ENCODE measurements around the gene AFG3L2. TPM values are rescaled to one million over a fixed set of nuclear protein-coding genes. Genes with fewer than 3 reads are reported as not detected.

Gene AFG3L2
- total and polyA plus RNA-seq, 9 of the 15 experiments (the other 6 are each of a cell fraction or from before 2014, with no cell fraction given): 24.1 to 109 (median 84.0) TPM

DNA sequence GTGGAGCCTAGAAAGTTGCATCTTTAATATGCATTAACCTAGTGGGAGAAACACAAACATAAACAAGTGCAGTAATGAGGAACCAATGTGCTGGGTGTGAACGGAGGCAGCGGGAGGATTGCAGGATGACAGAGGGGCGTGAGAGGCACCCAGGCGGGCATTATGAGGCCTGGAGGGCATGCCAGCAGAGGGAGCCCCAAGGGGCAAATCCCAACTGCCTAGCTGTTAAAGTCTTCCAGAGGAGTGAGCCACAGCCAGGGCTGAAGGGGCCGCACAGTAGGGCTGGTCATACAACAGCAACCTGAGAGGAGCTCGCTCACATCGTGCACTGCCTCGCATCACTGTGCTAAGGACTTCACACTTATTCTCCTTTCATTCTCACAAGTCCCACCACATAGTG, 17.4 kb upstream of the AFG3L2 start (continued):
- TF ChIP-seq, protein P1, sequence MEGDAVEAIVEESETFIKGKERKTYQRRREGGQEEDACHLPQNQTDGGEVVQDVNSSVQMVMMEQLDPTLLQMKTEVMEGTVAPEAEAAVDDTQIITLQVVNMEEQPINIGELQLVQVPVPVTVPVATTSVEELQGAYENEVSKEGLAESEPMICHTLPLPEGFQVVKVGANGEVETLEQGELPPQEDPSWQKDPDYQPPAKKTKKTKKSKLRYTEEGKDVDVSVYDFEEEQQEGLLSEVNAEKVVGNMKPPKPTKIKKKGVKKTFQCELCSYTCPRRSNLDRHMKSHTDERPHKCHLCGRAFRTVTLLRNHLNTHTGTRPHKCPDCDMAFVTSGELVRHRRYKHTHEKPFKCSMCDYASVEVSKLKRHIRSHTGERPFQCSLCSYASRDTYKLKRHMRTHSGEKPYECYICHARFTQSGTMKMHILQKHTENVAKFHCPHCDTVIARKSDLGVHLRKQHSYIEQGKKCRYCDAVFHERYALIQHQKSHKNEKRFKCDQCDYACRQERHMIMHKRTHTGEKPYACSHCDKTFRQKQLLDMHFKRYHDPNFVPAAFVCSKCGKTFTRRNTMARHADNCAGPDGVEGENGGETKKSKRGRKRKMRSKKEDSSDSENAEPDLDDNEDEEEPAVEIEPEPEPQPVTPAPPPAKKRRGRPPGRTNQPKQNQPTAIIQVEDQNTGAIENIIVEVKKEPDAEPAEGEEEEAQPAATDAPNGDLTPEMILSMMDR (IDR thresholded peaks at IDR 0.05 in 2 of 3, conservative IDR thresholded peaks at IDR 0.05 in 1 of 3; ENCODE audit: insufficient read depth in 2 of 3, low read depth in 1 of 3, low read length in 3 of 3): peak; percentile 34 to 40 (median 37); a peak in 4 of 6 replicates
- no peak for TF ChIP-seq FOXJ2 (tag; IDR thresholded peaks at IDR 0.05)
- TF ChIP-seq ZNF324 (CRISPR knock-in tag; IDR thresholded peaks at IDR 0.05): no peak
- peak; percentile 10 to 50; a peak in 2 of 4 replicates for TF ChIP-seq RAD21 (CRISPR knock-in tag; conservative IDR thresholded peaks at IDR 0.05 in 1 of 2, IDR thresholded peaks at IDR 0.05 in 1 of 2)
- no peak for TF ChIP-seq GABPB1 (CRISPR knock-in tag; IDR thresholded peaks at IDR 0.05)
- no peak for TF ChIP-seq LCOR (CRISPR knock-in tag; IDR thresholded peaks at IDR 0.05)
- TF ChIP-seq FOSL1 (tag; conservative IDR thresholded peaks at IDR 0.05): no peak
- no peak for TF ChIP-seq TEAD2 (tag; IDR thresholded peaks at IDR 0.05)
- no peak for TF ChIP-seq YY1 (IDR thresholded peaks at IDR 0.05; ENCODE audit: borderline replicate concordance in 1 of 3, control insufficient read depth in 1 of 3, extremely low read depth in 1 of 3, insufficient read depth in 3 of 3, insufficient read length in 1 of 3, insufficient replicate concordance in 2 of 3, low read depth in 1 of 3, low read length in 2 of 3)
- TF ChIP-seq, protein P2, sequence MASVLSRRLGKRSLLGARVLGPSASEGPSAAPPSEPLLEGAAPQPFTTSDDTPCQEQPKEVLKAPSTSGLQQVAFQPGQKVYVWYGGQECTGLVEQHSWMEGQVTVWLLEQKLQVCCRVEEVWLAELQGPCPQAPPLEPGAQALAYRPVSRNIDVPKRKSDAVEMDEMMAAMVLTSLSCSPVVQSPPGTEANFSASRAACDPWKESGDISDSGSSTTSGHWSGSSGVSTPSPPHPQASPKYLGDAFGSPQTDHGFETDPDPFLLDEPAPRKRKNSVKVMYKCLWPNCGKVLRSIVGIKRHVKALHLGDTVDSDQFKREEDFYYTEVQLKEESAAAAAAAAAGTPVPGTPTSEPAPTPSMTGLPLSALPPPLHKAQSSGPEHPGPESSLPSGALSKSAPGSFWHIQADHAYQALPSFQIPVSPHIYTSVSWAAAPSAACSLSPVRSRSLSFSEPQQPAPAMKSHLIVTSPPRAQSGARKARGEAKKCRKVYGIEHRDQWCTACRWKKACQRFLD (CRISPR knock-in tag; IDR thresholded peaks at IDR 0.05): no peak
- TF ChIP-seq DACH1 (IDR thresholded peaks at IDR 0.05; ENCODE audit: partially characterized antibody): no peak
- no peak for TF ChIP-seq NCOR1 (IDR thresholded peaks at IDR 0.05)
- no peak for TF ChIP-seq HNRNPL (IDR thresholded peaks at IDR 0.05; ENCODE audit: low read depth, low read length)
- TF ChIP-seq ZKSCAN1 (IDR thresholded peaks at IDR 0.05; ENCODE audit: low read depth, low read length): peak; percentile 92
- TF ChIP-seq CSDE1 (IDR thresholded peaks at IDR 0.05): no peak
